Measurements from ENCODE around the gene LPCAT1.

Gene LPCAT1

GRCh38 chr5:1439388-1440097 is 84.2 kb downstream of the LPCAT1 start:
- H3K9me2 ChIP-seq (replicated peaks; ENCODE audit: control insufficient read depth, low read length): no peaks in the 10 kb centered on the region
- no peak for TF ChIP-seq EZH2phosphoT487 (IDR thresholded peaks at IDR 0.05; ENCODE audit: borderline replicate concordance, low read length)
- TF ChIP-seq, protein P1, sequence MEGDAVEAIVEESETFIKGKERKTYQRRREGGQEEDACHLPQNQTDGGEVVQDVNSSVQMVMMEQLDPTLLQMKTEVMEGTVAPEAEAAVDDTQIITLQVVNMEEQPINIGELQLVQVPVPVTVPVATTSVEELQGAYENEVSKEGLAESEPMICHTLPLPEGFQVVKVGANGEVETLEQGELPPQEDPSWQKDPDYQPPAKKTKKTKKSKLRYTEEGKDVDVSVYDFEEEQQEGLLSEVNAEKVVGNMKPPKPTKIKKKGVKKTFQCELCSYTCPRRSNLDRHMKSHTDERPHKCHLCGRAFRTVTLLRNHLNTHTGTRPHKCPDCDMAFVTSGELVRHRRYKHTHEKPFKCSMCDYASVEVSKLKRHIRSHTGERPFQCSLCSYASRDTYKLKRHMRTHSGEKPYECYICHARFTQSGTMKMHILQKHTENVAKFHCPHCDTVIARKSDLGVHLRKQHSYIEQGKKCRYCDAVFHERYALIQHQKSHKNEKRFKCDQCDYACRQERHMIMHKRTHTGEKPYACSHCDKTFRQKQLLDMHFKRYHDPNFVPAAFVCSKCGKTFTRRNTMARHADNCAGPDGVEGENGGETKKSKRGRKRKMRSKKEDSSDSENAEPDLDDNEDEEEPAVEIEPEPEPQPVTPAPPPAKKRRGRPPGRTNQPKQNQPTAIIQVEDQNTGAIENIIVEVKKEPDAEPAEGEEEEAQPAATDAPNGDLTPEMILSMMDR (IDR thresholded peaks at IDR 0.05; ENCODE audit: low read depth, low read length, poor library complexity, severe bottlenecking): no peak
- H3K27ac ChIP-seq (ENCODE audit: low read depth, low read length): no peak overlapping the region
- no peaks in the 10 kb centered on the region for H3K36me3 ChIP-seq (ENCODE audit: control insufficient read depth, low read length)
- H3K4me3 ChIP-seq (ENCODE audit: low read length): no peak overlapping the region
- no peaks in the 10 kb centered on the region for H3K79me2 ChIP-seq (ENCODE audit: control insufficient read depth, low read length)
- no peak overlapping the region for H3K4me2 ChIP-seq (ENCODE audit: low read length)
- H3K27me3 ChIP-seq (ENCODE audit: control insufficient read depth, low read length): no peaks in the 10 kb centered on the region
- H3K4me1 ChIP-seq (ENCODE audit: control insufficient read depth, low read length): no peaks in the 10 kb centered on the region
- H3K9me3 ChIP-seq (ENCODE audit: control insufficient read depth, insufficient read depth, low read length): no peaks in the 10 kb centered on the region
- H4K20me1 ChIP-seq (ENCODE audit: control insufficient read depth, insufficient read depth, low read depth, low read length): no peaks in the 10 kb centered on the region
- H3F3A ChIP-seq (ENCODE audit: control insufficient read depth, insufficient read depth): no peaks in the 10 kb centered on the region

DNA sequence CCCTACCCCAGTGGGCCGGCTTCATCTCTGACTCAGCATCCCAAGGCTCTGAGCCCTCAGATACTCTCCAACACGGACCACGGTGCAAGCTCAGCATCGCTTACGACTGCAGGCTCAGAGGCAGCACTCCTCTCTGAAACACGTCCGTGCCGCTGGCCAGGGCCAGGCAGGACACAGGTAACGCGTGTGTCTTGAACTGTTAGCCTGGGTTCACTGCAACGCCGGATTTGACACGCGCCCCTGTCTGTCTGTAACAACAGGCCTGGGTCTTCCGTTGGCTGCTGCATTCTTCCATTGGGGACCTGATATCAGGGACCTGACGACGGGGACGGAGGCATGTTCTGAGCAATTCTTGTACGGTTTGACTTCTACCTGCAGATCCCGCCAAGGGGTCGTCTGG is 84.9 kb downstream of the LPCAT1 start:
- Histone ChIP-seq H3K9me2 (replicated peaks; ENCODE audit: control insufficient read depth, low read length) (no peaks in the 10 kb centered on the region), H3K79me2 (ENCODE audit: control insufficient read depth, low read length) (no peaks in the 10 kb centered on the region), H4K20me1 (ENCODE audit: control insufficient read depth, insufficient read depth, low read depth, low read length) (no peaks in the 10 kb centered on the region), H3K4me1 (ENCODE audit: control insufficient read depth, low read length) (no peaks in the 10 kb centered on the region), H3K27me3 (ENCODE audit: control insufficient read depth, low read length) (no peaks in the 10 kb centered on the region), H3F3A (ENCODE audit: control insufficient read depth, insufficient read depth) (no peaks in the 10 kb centered on the region), H3K27ac (ENCODE audit: low read depth, low read length) (no peak overlapping the region), H3K4me3 (ENCODE audit: low read length) (no peak overlapping the region), H3K36me3 (ENCODE audit: control insufficient read depth, low read length) (no peaks in the 10 kb centered on the region), H3K9me3 (ENCODE audit: control insufficient read depth, insufficient read depth, low read length) (no peaks in the 10 kb centered on the region), H3K4me2 (ENCODE audit: low read length) (no peak overlapping the region)
- no peak for TF ChIP-seq EZH2phosphoT487 (IDR thresholded peaks at IDR 0.05; ENCODE audit: borderline replicate concordance, low read length)
- TF ChIP-seq, protein P1 (IDR thresholded peaks at IDR 0.05; ENCODE audit: low read depth, low read length, poor library complexity, severe bottlenecking): no peak

- no peak overlapping the region for H3K4me2 ChIP-seq (ENCODE audit: low read length)
- no peaks in the 10 kb centered on the region for H3K36me3 ChIP-seq (ENCODE audit: control insufficient read depth, low read length)
Observed at GRCh38 chr5:1437876-1438559, 85.7 kb downstream of the LPCAT1 start.

More at GRCh38 chr5:1437876-1438559, 85.7 kb downstream of the LPCAT1 start:
- Histone ChIP-seq H3F3A (ENCODE audit: control insufficient read depth, insufficient read depth) (no peaks in the 10 kb centered on the region), H3K9me2 (replicated peaks; ENCODE audit: control insufficient read depth, low read length) (no peaks in the 10 kb centered on the region), H3K27me3 (ENCODE audit: control insufficient read depth, low read length) (no peaks in the 10 kb centered on the region), H3K4me3 (ENCODE audit: low read length) (no peak overlapping the region), H3K79me2 (ENCODE audit: control insufficient read depth, low read length) (no peaks in the 10 kb centered on the region), H4K20me1 (ENCODE audit: control insufficient read depth, insufficient read depth, low read depth, low read length) (no peaks in the 10 kb centered on the region), H3K9me3 (ENCODE audit: control insufficient read depth, insufficient read depth, low read length) (peaks cover 5% of the 10 kb centered on the region; the same call in 1 of the 2 replicates), H3K27ac (ENCODE audit: low read depth, low read length) (no peak overlapping the region), H3K4me1 (ENCODE audit: control insufficient read depth, low read length) (no peaks in the 10 kb centered on the region)
- TF ChIP-seq, protein P1 (IDR thresholded peaks at IDR 0.05; ENCODE audit: low read depth, low read length, poor library complexity, severe bottlenecking): no peak
- no peak for TF ChIP-seq EZH2phosphoT487 (IDR thresholded peaks at IDR 0.05; ENCODE audit: borderline replicate concordance, low read length)
